ENCODE measurements around the gene GNAI1. TPM values are rescaled to one million over a fixed set of nuclear protein-coding genes. Genes with fewer than 3 reads are reported as not detected.

GNAI1 gene
- total RNA-seq, 1 donor from 2014 or later, result 132 TPM

GRCh38 chr7:80135309-80136104 lies 876 bp downstream of the GNAI1 start:
- Mint-ChIP-seq H3K27ac (ENCODE audit: unreplicated experiment) (peak overlapping the region; percentile 97), H3K4me3 (ENCODE audit: unreplicated experiment) (peak overlapping the region; percentile 98), H3K9me3 (ENCODE audit: unreplicated experiment) (no peaks in the 10 kb centered on the region), H3K36me3 (ENCODE audit: low read depth, unreplicated experiment) (peaks cover 16% of the 10 kb centered on the region), H3K27me3 (ENCODE audit: unreplicated experiment) (peaks cover 11% of the 10 kb centered on the region), H3K4me1 (ENCODE audit: unreplicated experiment) (peaks cover 67% of the 10 kb centered on the region)
- TF ChIP-seq, protein P1, sequence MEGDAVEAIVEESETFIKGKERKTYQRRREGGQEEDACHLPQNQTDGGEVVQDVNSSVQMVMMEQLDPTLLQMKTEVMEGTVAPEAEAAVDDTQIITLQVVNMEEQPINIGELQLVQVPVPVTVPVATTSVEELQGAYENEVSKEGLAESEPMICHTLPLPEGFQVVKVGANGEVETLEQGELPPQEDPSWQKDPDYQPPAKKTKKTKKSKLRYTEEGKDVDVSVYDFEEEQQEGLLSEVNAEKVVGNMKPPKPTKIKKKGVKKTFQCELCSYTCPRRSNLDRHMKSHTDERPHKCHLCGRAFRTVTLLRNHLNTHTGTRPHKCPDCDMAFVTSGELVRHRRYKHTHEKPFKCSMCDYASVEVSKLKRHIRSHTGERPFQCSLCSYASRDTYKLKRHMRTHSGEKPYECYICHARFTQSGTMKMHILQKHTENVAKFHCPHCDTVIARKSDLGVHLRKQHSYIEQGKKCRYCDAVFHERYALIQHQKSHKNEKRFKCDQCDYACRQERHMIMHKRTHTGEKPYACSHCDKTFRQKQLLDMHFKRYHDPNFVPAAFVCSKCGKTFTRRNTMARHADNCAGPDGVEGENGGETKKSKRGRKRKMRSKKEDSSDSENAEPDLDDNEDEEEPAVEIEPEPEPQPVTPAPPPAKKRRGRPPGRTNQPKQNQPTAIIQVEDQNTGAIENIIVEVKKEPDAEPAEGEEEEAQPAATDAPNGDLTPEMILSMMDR (IDR thresholded peaks at IDR 0.05; ENCODE audit: unreplicated experiment), result no peak
- no peak for DNase-seq (ENCODE audit: low spot score)

DNA sequence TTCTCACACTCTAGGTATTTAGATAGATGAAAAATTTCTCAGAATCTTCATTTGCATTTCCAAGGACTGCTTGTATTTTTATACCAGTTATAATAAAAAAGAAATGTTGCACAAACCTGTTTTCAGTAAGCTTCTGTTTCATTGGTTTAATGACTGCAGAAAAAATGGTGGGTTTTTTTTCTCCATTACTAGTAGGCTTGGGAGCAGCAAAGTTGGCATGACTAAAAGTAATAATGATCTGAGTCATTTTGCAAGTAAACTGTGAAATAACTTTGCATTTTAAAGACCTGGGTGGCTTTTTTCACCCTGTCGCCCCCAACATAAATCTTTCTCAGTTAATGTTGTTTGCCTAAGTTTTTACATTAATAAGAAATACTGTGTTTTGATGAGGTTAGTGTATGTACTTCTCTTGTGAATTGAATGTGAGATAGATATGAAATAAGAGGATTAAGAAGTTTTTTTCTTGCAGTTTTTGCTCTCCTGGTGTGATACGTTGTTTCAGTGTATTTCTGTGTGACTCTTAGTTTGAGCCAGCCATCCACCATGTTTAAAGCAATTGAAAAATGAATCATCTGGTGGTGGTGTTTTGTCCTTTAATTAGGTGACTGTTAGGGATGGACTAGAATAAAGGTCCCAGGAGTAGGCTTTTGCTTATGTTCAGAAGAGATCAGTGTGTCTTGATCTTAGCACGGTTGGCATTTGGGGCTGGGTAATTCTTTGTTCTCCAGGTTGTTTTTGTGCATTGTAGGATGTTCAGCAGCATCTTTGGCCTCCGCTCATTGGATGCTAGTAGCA lies 1.8 kb downstream of the GNAI1 start:
- H3K36me3 Mint-ChIP-seq (ENCODE audit: low read depth, unreplicated experiment), result peaks cover 16% of the 10 kb centered on the region
- peak overlapping the region; percentile 98 for H3K4me3 Mint-ChIP-seq (ENCODE audit: unreplicated experiment)
- TF ChIP-seq, protein P1 (IDR thresholded peaks at IDR 0.05; ENCODE audit: unreplicated experiment), result no peak
- peaks cover 70% of the 10 kb centered on the region for H3K4me1 Mint-ChIP-seq (ENCODE audit: unreplicated experiment)
- peak overlapping the region; percentile 97 for H3K27ac Mint-ChIP-seq (ENCODE audit: unreplicated experiment)
- no peak for DNase-seq (ENCODE audit: low spot score)
- H3K27me3 Mint-ChIP-seq (ENCODE audit: unreplicated experiment), result peaks cover 9% of the 10 kb centered on the region
- H3K9me3 Mint-ChIP-seq (ENCODE audit: unreplicated experiment), result no peaks in the 10 kb centered on the region

GRCh38 chr7:80137410-80137809 lies 2.8 kb downstream of the GNAI1 start:
- TF ChIP-seq, protein P1 (IDR thresholded peaks at IDR 0.05; ENCODE audit: unreplicated experiment), result no peak
- Mint-ChIP-seq H3K4me1 (ENCODE audit: unreplicated experiment) (peaks cover 71% of the 10 kb centered on the region), H3K27me3 (ENCODE audit: unreplicated experiment) (peaks cover 9% of the 10 kb centered on the region), H3K9me3 (ENCODE audit: unreplicated experiment) (no peaks in the 10 kb centered on the region), H3K36me3 (ENCODE audit: low read depth, unreplicated experiment) (peaks cover 16% of the 10 kb centered on the region), H3K27ac (ENCODE audit: unreplicated experiment) (peak overlapping the region; percentile 2), H3K4me3 (ENCODE audit: unreplicated experiment) (peak overlapping the region; percentile 98)
- DNase-seq (ENCODE audit: low spot score), result no peak

DNA sequence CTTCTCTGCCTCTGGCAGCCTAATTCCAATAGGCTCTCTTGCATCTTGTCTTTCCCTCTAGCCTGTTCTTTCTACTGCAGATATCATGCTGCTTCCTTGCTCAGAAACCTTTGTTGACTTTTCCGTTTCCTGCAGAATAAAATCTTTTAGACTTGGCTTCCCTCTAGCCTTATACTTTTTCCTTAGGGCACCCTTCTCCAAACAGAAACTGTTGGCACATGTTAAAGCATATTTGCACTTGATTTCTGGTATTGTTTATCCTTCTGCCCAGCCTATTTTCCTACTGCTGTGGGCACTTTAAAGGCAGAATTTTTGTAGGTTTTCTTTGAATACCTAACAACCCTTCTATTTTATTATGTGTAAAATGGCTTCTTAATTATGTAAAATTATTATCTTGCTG lies 4.6 kb downstream of the GNAI1 start:
- DNase-seq (ENCODE audit: low spot score), result no peak
- H3K36me3 Mint-ChIP-seq (ENCODE audit: low read depth, unreplicated experiment), result peaks cover 9% of the 10 kb centered on the region
- peak overlapping the region; percentile 87 for H3K4me3 Mint-ChIP-seq (ENCODE audit: unreplicated experiment)
- peaks cover 64% of the 10 kb centered on the region for H3K4me1 Mint-ChIP-seq (ENCODE audit: unreplicated experiment)
- TF ChIP-seq, protein P1 (IDR thresholded peaks at IDR 0.05; ENCODE audit: unreplicated experiment), result no peak
- H3K9me3 Mint-ChIP-seq (ENCODE audit: unreplicated experiment), result no peaks in the 10 kb centered on the region
- peak overlapping the region; percentile 90 for H3K27ac Mint-ChIP-seq (ENCODE audit: unreplicated experiment)
- peaks cover 5% of the 10 kb centered on the region for H3K27me3 Mint-ChIP-seq (ENCODE audit: unreplicated experiment)
